Activated T-cell treated with anti-CD3 and anti-CD28 coated beads for 4 hours (primary cell): ENCODE data around the gene MAST1.
"Not testable (repeated sequence)": the region's sequence is repeated elsewhere in the genome, so short reads cannot be mapped to it uniquely, and the experiment has no call there.

Experiments
- DNase-seq: peaks from one replicate; pipeline ENCODE4 v3.0.0-alpha.2; 2020

The MAST1 gene

DNA sequence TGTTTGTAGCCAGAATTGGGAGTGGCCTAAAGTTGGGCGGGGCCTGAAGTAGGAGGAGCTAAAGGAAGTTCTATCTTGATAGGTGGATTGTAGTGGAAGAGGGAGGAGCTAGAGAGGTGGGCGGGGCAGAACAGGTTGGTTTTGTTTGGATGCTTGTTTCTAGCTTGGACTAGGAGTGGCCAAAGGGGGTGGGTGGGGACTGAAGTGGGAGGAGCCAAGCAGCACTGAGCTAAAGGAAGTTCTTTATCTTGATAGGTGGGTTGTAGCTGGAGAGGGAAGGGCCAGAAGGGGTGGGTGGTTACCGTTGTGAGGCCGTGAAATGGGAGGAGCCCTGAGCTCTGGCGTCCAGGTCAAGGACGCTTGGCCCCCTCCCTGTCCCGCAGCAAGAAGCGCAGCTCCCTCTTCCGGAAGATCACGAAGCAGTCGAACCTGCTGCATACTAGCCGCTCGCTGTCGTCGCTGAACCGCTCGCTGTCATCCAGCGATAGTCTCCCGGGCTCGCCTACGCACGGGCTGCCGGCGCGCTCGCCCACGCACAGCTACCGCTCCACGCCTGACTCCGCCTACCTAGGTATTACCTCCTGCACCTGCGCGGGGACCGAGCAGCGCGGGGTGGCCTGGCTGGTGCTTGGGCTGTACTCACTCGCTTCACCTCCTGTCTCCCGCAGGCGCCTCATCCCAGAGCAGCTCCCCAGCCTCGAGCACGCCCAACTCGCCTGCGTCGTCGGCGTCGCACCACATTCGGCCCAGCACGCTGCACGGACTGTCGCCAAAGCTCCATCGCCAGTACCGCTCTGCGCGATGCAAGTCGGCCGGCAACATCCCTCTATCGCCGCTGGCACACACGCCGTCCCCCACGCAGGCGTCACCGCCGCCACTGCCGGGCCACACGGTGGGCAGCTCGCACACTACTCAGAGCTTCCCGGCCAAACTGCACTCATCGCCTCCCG, 34.9 kb downstream of the MAST1 start:
- DNase-seq: no peak

DNA sequence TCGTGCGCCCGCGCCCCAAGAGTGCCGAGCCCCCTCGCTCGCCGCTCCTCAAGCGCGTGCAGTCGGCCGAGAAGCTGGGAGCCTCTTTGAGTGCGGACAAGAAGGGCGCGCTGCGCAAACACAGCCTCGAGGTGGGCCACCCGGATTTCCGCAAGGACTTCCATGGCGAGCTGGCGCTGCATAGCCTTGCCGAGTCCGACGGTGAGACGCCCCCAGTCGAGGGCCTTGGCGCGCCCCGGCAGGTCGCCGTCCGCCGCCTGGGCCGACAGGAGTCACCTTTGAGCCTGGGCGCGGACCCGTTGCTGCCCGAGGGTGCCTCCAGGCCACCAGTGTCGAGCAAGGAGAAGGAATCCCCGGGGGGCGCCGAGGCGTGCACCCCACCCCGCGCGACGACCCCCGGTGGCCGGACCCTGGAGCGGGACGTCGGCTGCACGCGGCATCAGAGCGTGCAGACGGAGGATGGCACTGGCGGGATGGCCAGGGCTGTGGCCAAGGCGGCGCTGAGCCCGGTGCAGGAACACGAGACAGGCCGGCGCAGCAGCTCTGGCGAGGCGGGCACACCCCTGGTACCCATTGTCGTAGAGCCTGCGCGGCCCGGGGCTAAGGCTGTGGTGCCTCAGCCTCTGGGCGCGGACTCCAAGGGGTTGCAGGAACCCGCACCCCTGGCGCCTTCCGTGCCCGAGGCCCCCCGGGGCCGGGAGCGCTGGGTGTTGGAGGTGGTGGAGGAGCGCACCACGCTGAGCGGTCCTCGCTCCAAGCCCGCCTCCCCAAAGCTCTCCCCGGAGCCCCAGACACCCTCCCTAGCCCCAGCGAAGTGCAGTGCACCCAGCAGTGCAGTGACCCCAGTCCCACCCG, 35.8 kb downstream of the MAST1 start:
- DNase-seq: no peak

DNA sequence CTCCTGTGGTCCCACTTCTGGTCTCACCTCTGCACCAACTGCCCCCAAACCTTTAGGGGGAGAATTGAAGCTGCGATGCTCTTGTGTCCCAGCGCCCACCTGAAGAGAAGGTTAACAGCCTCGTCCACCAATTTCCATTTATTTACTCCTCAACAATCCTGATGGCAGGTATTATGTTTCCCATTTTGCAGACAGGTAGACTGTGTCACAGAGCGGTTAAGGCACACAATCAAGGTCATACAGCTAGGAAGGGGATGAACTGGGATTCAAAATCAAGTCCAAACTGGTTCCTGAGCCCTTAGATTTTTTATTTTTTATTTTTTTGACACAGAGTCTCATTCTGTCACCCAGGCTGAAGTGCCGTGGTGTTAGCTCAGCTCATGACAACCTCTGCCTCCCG, 36.8 kb downstream of the MAST1 start:
- DNase-seq: no peak

DNA sequence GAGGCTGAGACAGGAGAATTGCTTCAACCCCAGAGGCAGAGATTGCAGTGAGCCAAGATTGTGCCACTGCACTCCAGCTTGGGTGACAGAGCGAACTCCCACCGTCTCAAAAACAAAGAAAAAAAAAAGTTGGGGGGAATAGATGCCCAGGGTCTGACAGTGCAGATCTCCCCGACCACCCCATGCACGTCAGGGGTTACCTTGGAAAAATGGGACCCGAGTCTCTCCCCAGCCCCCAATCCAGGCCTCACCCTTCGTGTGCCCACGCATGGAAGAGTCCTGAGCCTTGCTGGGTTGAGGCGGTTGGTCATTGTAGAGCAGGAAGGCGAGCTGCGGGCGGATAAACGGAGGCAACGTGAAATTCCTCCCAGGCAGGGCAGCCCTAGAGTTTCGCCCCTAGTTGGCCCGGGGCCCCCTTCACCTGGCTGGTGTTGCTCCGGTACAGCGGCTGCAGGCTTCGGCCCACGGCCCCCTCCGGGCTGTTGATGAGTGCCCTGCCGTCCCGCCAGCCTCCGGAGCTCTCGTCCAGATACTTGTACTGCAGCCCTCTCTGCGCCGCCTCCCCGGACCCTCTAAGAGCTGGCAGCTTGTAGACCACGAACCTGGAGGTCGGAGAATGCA, 42.3 kb downstream of the MAST1 start:
- no peak for DNase-seq

DNA sequence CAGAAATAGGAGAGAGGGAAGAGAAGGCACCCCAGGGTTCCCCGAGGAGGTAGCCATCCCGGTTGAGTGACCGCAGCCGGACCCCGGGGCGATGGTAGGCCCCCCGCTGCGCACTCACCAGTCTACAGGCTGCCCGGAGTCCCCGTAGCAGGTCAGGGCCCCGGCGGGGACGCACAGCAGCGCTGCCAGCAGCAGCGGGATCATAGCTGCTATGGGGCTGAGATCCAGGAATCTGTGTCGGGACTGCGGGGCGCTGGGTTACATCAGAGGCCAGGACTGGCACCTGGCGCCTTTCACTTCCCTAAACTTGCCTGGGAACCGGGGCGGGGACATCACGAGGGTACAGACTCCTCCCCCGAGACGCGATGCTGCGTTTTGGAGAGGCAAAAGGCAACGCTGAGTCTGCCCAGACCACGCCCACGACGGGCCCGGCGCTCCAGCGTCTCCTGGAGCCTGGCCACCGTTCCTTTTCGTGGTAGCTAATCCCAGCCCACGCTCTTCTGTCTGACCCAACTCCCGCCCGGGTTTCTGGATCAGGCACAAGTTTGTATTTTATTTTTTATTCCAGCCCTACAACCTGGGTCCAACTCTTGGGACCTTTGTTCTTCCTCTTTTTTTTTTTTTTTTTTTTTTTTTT, 43.0 kb downstream of the MAST1 start, which contains the start of gene DNASE2:
DNASE2 (minus strand) TSS at position 278 of the 637 bp plus-strand sequence; CDS start at position 204, 74 bp downstream.
- DNase-seq: peak; percentile 79

DNA sequence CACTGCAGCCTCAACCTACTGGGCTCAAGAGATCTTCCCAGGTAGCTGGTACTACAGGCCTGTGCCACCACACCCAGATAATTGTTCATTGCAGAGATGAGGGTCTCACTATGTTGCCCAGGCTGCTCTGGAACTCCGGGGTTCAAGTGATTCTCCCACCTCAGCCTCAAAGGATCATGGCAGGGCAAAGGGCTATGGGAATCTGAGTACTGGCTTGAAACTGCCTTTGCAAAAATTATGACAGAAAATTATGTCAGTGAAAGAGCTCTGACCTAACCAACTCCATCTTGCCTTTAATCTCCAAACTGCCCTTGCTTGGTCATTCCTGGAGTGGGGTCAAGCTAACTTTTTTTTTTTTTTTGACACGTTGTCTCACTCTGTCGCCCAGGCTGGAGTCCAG, 44.3 kb downstream of the MAST1 start:
- DNase-seq: no peak

DNA sequence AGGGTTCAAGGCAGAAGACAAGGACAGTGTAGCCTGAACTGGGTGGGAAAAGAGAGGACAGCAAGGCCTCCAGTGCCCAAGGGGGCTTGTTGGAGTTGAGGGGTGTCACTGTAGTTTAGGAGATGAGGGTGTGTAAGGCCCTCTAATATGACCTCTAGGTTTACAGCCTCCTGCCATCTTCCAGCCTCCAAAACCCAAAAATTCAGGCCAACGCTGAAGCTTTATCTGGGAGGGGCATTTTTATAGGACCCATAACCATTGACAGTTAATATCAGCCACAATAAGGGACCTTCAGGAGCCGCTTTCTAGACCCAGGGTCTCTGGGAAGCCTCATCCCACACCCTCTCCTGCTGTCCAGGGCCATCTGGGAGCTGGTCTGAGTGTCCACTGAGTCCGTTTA, 45.9 kb downstream of the MAST1 start:
- no peak for DNase-seq

DNA sequence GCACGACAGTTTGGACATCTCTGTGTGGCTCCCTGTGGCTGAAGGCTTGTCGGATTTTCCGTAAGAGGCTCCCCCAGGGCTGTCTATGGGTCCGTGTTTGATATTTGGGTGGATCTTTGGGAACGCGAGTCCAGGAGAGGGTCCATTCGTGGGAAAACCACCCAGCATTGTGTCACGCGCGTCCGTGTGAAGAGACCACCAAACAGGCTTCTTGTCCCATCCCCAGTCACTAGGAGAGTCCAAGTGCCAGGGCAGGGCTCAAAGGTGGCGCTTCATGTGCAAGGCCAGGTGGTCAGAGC, 46.3 kb downstream of the MAST1 start:
- DNase-seq: no peak

DNA sequence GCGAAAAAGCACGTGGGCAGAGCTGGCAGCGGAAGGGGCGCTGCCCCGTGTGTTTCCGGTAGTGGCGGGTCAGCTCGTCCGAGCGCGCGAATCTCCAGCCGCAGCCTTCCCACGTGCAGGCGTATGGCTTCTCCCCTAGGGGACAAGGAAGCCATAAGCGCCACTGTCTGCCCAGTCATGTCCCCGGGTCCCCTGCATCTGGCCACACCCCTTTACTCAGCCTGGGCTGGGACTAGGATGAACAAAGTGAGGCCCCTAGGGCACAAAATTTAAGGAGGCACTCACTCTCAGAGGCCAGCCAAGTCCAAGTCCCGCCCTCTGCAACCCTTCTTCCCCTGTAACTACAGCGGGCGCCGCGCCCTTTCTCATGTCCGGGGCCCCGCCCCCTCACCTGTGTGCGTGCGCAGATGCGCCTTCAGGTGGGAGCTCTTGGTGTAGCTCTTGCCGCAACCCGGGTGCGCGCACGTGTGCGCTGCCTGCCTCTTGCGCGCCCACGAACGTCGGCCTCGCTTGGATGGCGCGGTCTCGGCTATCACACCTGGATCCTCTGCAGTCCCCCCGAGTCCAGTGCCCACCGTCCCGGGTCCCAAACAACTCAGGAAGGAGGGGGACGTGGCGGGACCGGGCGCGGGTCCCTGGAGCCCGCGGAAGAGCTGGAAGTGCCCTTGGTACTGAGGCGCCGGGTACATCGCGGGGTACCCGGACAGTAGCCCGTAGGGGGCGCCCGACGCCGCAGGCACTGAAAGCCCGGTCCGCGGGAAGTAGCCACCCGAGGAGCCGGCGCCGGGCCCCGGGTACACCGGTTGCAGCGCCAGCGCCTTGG, 46.8 kb downstream of the MAST1 start:
- DNase-seq: peak; percentile 81

DNA sequence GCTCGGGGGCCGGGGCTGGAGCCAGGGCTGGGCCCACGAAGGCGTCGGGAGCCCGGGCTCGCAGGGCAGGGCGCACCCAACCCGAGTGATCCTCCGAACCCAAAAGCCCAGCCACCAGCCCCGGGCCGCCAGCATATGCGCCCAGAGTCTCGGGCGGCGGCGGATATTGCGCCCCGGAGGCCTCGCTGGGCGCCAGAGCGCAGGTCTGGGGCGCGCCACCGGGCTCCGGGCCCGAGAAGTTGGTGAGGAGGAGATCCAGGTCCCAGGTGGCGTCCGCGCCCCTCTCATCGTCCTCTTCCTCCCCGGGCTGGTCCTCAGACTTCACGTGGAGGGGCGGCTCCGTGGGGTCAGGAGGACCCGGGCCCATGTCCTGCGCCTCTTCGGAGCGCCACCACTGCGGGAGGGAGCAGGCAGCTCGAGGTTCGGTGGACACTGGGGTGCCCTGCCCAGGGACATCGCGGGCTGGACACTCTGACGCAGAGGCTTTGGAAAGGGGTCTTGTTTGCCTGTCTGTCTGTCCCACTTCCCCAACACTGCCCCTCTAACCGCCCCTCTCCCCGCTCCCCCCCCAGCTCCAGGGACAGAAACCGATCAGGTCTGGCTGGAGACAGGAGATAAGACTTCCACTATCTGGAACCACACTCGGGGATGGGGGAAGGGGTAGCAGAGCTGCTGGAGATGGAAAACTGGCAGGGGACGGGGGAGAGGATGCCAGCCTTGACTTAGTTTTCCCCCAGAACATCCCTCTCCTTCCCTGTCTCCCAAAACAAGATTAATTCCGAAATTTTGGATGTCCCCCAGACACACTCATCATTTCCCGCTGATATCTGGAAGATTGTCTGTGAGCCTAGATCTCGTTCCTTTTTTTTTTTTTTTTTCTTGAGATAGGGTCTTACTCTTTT, 47.7 kb downstream of the MAST1 start:
- no peak for DNase-seq

DNA sequence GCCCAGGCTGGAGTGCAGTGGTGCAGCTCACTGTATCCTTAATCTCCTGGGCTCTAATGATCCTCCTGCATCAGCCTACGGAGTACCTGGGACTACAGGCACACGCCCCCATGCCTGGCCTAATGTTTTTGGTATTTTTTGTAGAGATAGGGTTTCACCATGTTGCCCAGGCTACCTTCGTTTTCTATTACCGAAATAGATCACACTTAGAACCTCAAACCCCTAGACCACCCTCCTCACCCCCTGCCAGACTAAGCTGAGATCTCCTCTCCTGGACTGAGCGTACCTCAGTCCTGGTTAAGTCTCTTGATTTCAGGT, 48.3 kb downstream of the MAST1 start:
- DNase-seq: no peak

DNA sequence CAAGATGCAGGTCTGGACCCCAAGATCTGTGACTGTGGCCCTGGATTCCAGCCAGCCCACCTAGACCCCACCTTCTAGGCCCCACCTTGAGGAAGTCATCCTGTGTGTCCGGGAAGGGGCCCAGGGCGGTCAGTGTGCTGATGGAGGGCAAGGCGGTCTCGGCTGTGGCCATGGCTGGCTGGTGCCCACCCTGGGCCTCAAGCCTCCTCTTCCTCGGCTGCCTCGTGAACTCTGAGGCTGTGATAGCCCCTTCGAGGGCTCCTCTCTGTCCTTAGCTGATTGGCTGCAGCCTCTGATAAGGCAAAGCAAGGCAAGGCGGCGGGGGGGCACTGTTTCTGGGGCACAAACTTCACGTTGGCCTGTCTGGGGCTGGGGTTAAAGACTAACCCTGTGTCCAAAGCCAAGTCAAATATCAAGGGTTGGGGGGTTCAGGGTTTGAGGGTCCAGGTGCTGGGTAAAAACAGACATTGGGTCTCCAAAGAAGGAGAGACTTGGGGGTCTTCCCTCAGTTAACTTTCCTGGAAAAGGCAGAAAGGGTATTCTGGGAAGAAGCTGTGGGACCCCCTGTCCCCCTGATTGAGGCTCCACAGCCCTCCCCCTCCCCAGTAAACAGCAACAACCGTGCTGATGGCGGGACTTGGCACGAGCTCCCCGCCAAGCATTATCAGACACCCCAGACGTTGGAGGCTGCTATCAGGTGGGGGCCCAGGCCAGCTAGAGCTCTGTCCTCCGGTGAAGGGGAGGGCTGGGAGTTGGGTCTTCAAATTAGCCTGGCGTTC, 48.8 kb downstream of the MAST1 start, which contains the start of gene KLF1:
KLF1 (minus strand) TSS at position 233 of the 779 bp plus-strand sequence; CDS start at position 172, 61 bp downstream.
- DNase-seq: no peak

DNA sequence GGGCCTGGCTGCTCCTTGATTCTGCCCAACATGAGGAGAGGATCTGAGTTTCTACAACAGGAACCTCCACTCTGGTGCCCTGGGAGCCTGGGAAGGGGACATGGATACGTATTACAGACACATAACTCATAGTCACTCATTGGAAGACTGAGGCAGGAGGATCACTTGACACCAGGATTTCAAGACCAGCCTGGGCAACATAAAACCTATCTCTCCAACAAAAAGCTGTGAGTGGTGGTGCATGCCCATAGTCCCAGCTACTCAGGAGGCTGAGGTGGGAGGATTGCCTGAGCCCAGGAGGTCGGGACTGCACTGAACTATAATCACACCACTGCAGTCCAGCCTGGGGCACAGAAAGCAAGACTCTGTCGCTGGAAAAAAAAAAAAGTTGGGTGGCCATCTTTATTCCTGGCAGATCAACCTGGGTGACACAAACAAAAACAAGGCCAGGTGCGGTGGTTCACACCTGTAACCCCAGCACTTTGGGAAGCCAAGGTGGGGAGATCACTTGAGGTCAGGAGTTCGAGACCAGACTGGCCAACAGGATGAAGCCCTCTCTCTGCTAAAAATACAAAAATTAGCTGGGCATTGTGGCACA, 49.8 kb downstream of the MAST1 start:
- no peak for DNase-seq

DNA sequence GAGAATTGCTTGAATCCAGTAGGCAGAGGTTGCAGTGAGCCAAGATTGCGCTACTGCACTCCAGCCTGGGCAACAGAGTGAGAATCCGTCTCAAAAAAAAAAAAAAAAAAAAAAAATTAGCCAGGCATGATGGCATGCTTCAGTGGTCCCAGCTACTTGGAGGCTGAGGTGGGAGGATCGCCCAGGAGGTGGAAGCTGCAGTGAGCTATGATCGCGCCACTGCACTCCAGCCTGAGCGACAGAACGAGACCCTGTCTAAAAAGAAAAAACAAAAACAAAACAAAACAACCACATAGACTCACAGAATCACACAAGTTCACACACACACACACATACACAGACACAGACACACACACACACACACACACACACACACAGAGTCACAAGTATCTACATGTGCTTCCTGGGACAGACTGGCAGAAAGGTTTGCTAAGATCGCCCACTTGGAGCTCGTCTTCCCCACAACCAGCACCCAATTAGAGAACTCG, 52.0 kb downstream of the MAST1 start:
- not testable (repeated sequence) for DNase-seq

DNA sequence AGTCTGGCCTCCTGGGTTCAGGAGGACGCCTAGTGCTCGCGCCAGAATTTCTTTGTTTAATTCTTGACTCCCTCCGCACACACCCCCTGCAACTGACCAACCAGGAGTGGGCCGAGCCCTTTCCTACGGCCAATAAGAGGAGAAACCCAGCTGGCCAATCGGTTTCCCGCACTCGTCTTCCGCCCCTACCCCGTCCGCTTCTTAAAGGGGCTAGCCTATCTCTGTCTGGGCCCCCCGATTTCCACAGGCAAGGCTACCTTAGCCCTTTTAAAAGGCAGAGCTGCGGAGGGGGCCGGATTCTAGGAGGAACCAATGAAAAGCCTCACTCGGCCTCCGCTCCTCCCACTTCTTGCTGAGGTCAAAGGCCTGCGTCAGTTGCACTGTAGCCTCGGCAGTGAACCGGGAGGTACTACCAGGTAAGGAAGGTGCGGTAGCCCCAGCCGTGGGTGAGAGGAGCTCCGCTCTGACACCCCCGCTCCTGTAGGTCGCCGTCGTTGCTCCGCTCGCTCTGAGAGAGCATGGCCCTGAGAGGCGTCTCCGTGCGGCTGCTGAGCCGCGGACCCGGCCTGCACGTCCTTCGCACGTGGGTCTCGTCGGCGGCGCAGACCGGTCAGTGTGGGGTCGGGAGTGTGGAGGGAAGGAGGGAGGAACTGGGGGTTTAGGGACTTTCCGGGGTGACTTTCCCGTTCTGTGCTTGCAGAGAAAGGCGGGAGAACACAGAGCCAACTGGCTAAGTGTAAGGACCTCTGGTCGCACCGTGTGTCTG, 52.7 kb downstream of the MAST1 start, which contains the start of gene GCDH:
GCDH (plus strand) TSS at position 374 of the 766 bp plus-strand sequence; CDS start at position 519, 145 bp downstream.
- peak; percentile 91 for DNase-seq

DNA sequence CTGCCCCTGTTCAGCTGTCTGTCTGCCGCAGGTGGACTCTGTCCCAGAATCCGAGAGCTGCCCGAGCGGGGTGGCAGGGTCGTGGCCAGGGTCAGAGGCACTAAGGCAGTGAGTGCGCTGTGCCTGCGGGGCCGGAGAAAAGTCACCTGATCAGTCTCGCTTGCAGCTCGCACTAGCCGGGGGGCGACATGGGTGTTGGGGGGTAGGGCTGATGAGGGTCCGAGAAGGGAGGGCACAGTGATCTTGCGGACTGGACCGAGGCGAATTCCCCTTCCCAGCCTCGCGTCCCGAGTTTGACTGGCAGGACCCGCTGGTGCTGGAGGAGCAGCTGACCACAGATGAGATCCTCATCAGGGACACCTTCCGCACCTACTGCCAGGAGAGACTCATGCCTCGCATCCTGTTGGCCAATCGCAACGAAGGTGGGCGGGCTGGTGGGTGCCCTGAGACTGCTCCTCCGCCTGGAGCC, 53.3 kb downstream of the MAST1 start:
- no peak for DNase-seq

DNA sequence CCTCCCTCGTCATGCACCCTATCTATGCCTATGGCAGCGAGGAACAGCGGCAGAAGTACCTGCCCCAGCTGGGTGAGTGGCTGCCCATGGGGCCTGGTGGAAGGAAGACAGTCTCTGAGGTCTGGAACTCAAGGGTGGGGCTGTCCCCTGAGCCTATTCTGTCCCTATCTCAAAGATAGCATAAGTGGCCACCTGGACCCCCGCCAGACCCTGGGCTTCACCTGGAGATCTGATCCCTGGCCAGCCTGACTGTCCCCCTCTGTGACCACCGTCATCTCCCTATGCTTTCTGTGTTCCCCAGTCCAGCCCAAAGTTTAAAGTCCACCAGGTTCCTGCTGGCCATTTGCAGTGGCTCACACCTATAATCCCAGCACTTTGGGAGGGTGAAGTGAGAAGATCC, 55.3 kb downstream of the MAST1 start:
- DNase-seq: no peak

DNA sequence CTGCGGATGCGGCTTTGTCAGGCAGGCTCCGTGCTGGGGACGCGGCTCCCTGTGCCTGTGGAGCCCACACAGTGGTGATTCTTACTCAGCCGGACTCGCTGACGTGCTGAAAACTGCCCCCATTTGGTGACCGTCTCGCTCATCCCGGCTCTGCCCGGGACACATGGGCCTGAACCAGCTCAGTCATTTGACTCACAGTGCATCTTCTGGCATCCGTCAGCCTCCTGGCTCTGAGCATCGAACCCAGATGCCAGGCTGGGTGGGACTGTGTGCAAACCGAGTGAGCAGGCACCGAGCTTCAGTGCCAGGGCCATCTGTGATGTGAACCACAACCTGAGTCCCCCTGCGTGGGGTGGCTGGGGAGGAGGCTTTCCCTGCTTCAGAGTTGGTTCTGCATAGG, 58.1 kb downstream of the MAST1 start:
- DNase-seq: no peak
